ENCODE data around the gene ISY1.

DNA sequence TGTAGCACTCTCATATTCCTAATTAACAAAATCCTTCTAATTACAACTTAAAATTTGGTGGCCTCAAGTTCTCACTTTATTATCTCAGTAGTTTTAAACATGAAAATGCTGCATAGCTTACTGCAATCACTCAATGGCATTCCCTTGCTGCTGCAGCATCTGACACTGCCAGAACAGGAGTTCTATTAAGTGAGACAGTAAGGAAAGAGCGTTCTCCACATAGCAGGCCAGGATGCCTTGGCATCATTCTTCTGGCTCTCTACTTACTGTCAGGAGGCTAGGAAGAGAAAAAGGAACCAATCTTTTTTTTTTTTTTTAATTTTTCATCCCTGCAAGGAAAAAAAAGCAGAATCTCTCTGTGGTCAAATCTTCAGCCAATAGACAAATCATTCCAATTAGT is 19.6 kb upstream of the ISY1 start:
- TF ChIP-seq TCF7L2 (IDR thresholded peaks at IDR 0.05; ENCODE audit: borderline replicate concordance, extremely low read depth, insufficient read depth, insufficient read length) (no peak), POLR2A (IDR thresholded peaks at IDR 0.05; ENCODE audit: borderline replicate concordance, extremely low read depth, insufficient read depth, insufficient read length) (no peak), CTCF (IDR thresholded peaks at IDR 0.05 in 2 of 3, conservative IDR thresholded peaks at IDR 0.05 in 1 of 3; ENCODE audit: borderline replicate concordance in 1 of 3, insufficient read depth in 1 of 3, low read depth in 2 of 3, low read length in 2 of 3) (no peak), YY1 (IDR thresholded peaks at IDR 0.05; ENCODE audit: extremely low read depth, insufficient replicate concordance, low read depth, low read length) (no peak), EZH2 (IDR thresholded peaks at IDR 0.05) (no peak), CEBPB (IDR thresholded peaks at IDR 0.05; ENCODE audit: low read depth) (no peak), POLR2AphosphoS5 (IDR thresholded peaks at IDR 0.05; ENCODE audit: low read depth, low read length) (no peak), CBX3 (IDR thresholded peaks at IDR 0.05; ENCODE audit: low read depth) (no peak), EZH2phosphoT487 (IDR thresholded peaks at IDR 0.05; ENCODE audit: borderline replicate concordance) (no peak), RAD21 (IDR thresholded peaks at IDR 0.05; ENCODE audit: low read depth) (no peak), FOSL1 (IDR thresholded peaks at IDR 0.05; ENCODE audit: low read depth) (no peak)
- TF ChIP-seq, protein P1, sequence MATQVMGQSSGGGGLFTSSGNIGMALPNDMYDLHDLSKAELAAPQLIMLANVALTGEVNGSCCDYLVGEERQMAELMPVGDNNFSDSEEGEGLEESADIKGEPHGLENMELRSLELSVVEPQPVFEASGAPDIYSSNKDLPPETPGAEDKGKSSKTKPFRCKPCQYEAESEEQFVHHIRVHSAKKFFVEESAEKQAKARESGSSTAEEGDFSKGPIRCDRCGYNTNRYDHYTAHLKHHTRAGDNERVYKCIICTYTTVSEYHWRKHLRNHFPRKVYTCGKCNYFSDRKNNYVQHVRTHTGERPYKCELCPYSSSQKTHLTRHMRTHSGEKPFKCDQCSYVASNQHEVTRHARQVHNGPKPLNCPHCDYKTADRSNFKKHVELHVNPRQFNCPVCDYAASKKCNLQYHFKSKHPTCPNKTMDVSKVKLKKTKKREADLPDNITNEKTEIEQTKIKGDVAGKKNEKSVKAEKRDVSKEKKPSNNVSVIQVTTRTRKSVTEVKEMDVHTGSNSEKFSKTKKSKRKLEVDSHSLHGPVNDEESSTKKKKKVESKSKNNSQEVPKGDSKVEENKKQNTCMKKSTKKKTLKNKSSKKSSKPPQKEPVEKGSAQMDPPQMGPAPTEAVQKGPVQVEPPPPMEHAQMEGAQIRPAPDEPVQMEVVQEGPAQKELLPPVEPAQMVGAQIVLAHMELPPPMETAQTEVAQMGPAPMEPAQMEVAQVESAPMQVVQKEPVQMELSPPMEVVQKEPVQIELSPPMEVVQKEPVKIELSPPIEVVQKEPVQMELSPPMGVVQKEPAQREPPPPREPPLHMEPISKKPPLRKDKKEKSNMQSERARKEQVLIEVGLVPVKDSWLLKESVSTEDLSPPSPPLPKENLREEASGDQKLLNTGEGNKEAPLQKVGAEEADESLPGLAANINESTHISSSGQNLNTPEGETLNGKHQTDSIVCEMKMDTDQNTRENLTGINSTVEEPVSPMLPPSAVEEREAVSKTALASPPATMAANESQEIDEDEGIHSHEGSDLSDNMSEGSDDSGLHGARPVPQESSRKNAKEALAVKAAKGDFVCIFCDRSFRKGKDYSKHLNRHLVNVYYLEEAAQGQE (IDR thresholded peaks at IDR 0.05; ENCODE audit: low read depth): no peak

All from HCT116 (cell line).